Measurements from ENCODE around the gene CBX7. TPM values are rescaled to one million over a fixed set of nuclear protein-coding genes. Genes with fewer than 3 reads are reported as not detected.

CBX7 gene
- total RNA-seq, 3 donors from 2014 or later, result 23.6 to 125 (median 29.2) TPM

- intact Hi-C loops (cut with DNase I, micrococcal nuclease), result no loop called here
- Histone ChIP-seq H3K36me3 (ENCODE audit: low read depth) (no peaks in the 10 kb centered on the region), H3K4me1 (ENCODE audit: low read depth) (no peaks in the 10 kb centered on the region), H3K4me3 (no peak overlapping the region), H3K9me3 (no peaks in the 10 kb centered on the region)
- ATAC-seq (peak; percentile 9), DNase-seq (no peak)
- no peak for TF ChIP-seq CTCF (IDR thresholded peaks at IDR 0.05)
Measured at GRCh38 chr22:39184586-39185577, 32.4 kb upstream of the CBX7 start.

- intact Hi-C loops (cut with DNase I, micrococcal nuclease), result no loop called here
- ATAC-seq (peak; percentile 36), DNase-seq (no peak)
- Histone ChIP-seq H3K4me3 (no peak overlapping the region), H3K36me3 (ENCODE audit: low read depth) (no peaks in the 10 kb centered on the region), H3K9me3 (no peaks in the 10 kb centered on the region), H3K4me1 (ENCODE audit: low read depth) (no peaks in the 10 kb centered on the region)
- TF ChIP-seq CTCF (IDR thresholded peaks at IDR 0.05), result no peak
Measured at GRCh38 chr22:39183991-39184585, 31.6 kb upstream of the CBX7 start.

- DNase-seq (no peak), ATAC-seq (no peak)
- no peak for TF ChIP-seq CTCF (IDR thresholded peaks at IDR 0.05)
- H3K4me3 ChIP-seq, result no peak overlapping the region
- H3K4me1 ChIP-seq (ENCODE audit: low read depth), result no peaks in the 10 kb centered on the region
- intact Hi-C loops (cut with DNase I, micrococcal nuclease), result no loop called here
- H3K9me3 ChIP-seq, result no peaks in the 10 kb centered on the region
- no peaks in the 10 kb centered on the region for H3K36me3 ChIP-seq (ENCODE audit: low read depth)
Measured at GRCh38 chr22:39182478-39183030, 30.1 kb upstream of the CBX7 start.

- no peak for DNase-seq
- H3K9me3 ChIP-seq, result no peaks in the 10 kb centered on the region
Measured at GRCh38 chr22:39181778-39182177, 29.3 kb upstream of the CBX7 start.

GRCh38 chr22:39181356-39181755, 28.9 kb upstream of the CBX7 start:
- no peaks in the 10 kb centered on the region for H3K9me3 ChIP-seq
- ATAC-seq, result no peak
- H3K36me3 ChIP-seq (ENCODE audit: low read depth), result no peaks in the 10 kb centered on the region
- H3K4me1 ChIP-seq (ENCODE audit: low read depth), result no peaks in the 10 kb centered on the region
- H3K4me3 ChIP-seq, result no peak overlapping the region
- no peak for DNase-seq
- no peak for TF ChIP-seq CTCF (IDR thresholded peaks at IDR 0.05)
- intact Hi-C loops (cut with DNase I, micrococcal nuclease), result no loop called here

More at GRCh38 chr22:39181778-39182177, 29.3 kb upstream of the CBX7 start:
- Histone ChIP-seq H3K4me1 (ENCODE audit: low read depth) (no peaks in the 10 kb centered on the region), H3K4me3 (no peak overlapping the region), H3K36me3 (ENCODE audit: low read depth) (no peaks in the 10 kb centered on the region)
- intact Hi-C loops (cut with DNase I, micrococcal nuclease), result no loop called here
- no peak for TF ChIP-seq CTCF (IDR thresholded peaks at IDR 0.05)
- ATAC-seq, result no peak

Data from mucosa of descending colon (tissue), 3 donors.